Activated naive CD4-positive, alpha-beta T cell treated with anti-CD3 and anti-CD28 coated beads, Interleukin-2, amount 50 U/mL, for 72 hours (primary cell): ENCODE measurements around the gene TMEM107. TPM values are rescaled to one million over a fixed set of nuclear protein-coding genes. Genes with fewer than 3 reads are reported as not detected.

Experiments
- ATAC-seq, 2 donors: fragments of 150-1000 bp; cut with Tn5 transposase; 2 replicates each; pipeline ENCODE4 v1.10.0; 2021; ENCODE audit warnings: mild to moderate bottlenecking in 2 of 2, moderate library complexity in 2 of 2
- DNase-seq, 2 donors: peaks; one replicate each; pipeline ENCODE4 v3.0.0; 2021 to 2022; ENCODE audit warnings: low spot score in 2 of 2
- H3K27ac Mint-ChIP-seq, 2 donors: one replicate each; pipeline ENCODE4 v1.8.0; 2022; ENCODE audit warnings: mild to moderate bottlenecking in 2 of 2, mixed read lengths in 2 of 2
- H3K36me3 Mint-ChIP-seq, 2 donors: one replicate each; pipeline ENCODE4 v1.8.0; 2022; ENCODE audit warnings: mixed read lengths in 2 of 2
- H3K9me3 Mint-ChIP-seq, 2 donors: one replicate each; pipeline ENCODE4 v1.8.0; 2022; ENCODE audit warnings: mixed read lengths in 2 of 2
- total RNA-seq, 2 donors: library from RNA; stranded (reverse); gene quantifications; one replicate each; pipeline ENCODE4 v1.2.3, GENCODE V29; 2022

The TMEM107 gene
- total RNA-seq, 2 donors from 2014 or later = 32.7 to 48.9 TPM

GRCh38 chr17:8158267-8159031 is 17.7 kb downstream of the TMEM107 start:
- H3K36me3 Mint-ChIP-seq = peaks cover 12 to 15% of the 10 kb centered on the region in 2 donors
- DNase-seq (peak; percentile 86 to 95), ATAC-seq (peak in 1 of 2 donors; percentile 6)
- H3K27ac Mint-ChIP-seq = peak overlapping the region in 1 of 2 donors; percentile 86
- no peaks in the 10 kb centered on the region for H3K9me3 Mint-ChIP-seq

GRCh38 chr17:8156246-8156992 is 19.8 kb downstream of the TMEM107 start:
- H3K36me3 Mint-ChIP-seq = peaks cover 5 to 17% of the 10 kb centered on the region in 2 donors
- no peaks in the 10 kb centered on the region for H3K9me3 Mint-ChIP-seq
- H3K27ac Mint-ChIP-seq = no peak overlapping the region
- ATAC-seq = peak; percentile 70 to 82
- peak; percentile 99 to 100 for DNase-seq

- Mint-ChIP-seq H3K9me3 (no peaks in the 10 kb centered on the region), H3K27ac (no peak overlapping the region), H3K36me3 (peaks cover under 1 to 12% of the 10 kb centered on the region in 2 donors)
- DNase-seq (no peak), ATAC-seq (no peak)
Observed at GRCh38 chr17:8155996-8156245, 20.3 kb downstream of the TMEM107 start.

- no peak for DNase-seq
- H3K36me3 Mint-ChIP-seq = peaks cover 0 to 8% of the 10 kb centered on the region in 2 donors
- ATAC-seq = no peak
- H3K9me3 Mint-ChIP-seq = no peaks in the 10 kb centered on the region
- no peak overlapping the region for H3K27ac Mint-ChIP-seq
Observed at GRCh38 chr17:8155231-8155995, 20.8 kb downstream of the TMEM107 start.

GRCh38 chr17:8154608-8155155 is 21.5 kb downstream of the TMEM107 start:
- ATAC-seq = no peak
- no peak for DNase-seq
- Mint-ChIP-seq H3K36me3 (peaks cover 0 to 8% of the 10 kb centered on the region in 2 donors), H3K27ac (peak overlapping the region in 1 of 2 donors; percentile 90), H3K9me3 (no peaks in the 10 kb centered on the region)

GRCh38 chr17:8153957-8154607 is 22.1 kb downstream of the TMEM107 start:
- peak in 1 of 2 donors; percentile 11 for ATAC-seq
- H3K36me3 Mint-ChIP-seq = peaks cover 5 to 8% of the 10 kb centered on the region in 2 donors
- peak; percentile 90 to 92 for DNase-seq
- peak overlapping the region in 1 of 2 donors; percentile 99 for H3K27ac Mint-ChIP-seq
- no peaks in the 10 kb centered on the region for H3K9me3 Mint-ChIP-seq

- H3K36me3 Mint-ChIP-seq = peaks cover 5 to 8% of the 10 kb centered on the region in 2 donors
- H3K27ac Mint-ChIP-seq = peak overlapping the region in 1 of 2 donors; percentile 99
- DNase-seq (peak in 1 of 2 donors; percentile 77), ATAC-seq (peak in 1 of 2 donors; percentile 23)
- no peaks in the 10 kb centered on the region for H3K9me3 Mint-ChIP-seq
Observed at GRCh38 chr17:8153525-8153956, 22.6 kb downstream of the TMEM107 start.

- Mint-ChIP-seq H3K36me3 (peaks cover 5 to 8% of the 10 kb centered on the region in 2 donors), H3K27ac (peak overlapping the region in 1 of 2 donors; percentile 99), H3K9me3 (no peaks in the 10 kb centered on the region)
- DNase-seq (no peak), ATAC-seq (no peak)
Observed at GRCh38 chr17:8153031-8153451, 23.1 kb downstream of the TMEM107 start.

GRCh38 chr17:8152112-8152775 is 23.9 kb downstream of the TMEM107 start, which contains the start of gene PER1:
Gene PER1, minus strand, starts transcription at chr17:8152404. Its CDS starts 1,698 bp downstream, at chr17:8150706.
- peak within 1 kb of the TSS in 1 of 2 donors; percentile 99 for H3K27ac Mint-ChIP-seq
- peaks cover 5 to 8% of the 10 kb centered on the region in 2 donors for H3K36me3 Mint-ChIP-seq
- peak; percentile 43 to 46 for ATAC-seq
- peak; percentile 92 to 96 for DNase-seq
- no peaks in the 10 kb centered on the region for H3K9me3 Mint-ChIP-seq

GRCh38 chr17:8151641-8152111 is 24.5 kb downstream of the TMEM107 start:
- ATAC-seq = no peak
- no peak for DNase-seq
- Mint-ChIP-seq H3K36me3 (peaks cover 9 to 12% of the 10 kb centered on the region in 2 donors), H3K27ac (peak overlapping the region in 1 of 2 donors; percentile 73), H3K9me3 (no peaks in the 10 kb centered on the region)

GRCh38 chr17:8151120-8151640 is 25.0 kb downstream of the TMEM107 start:
- peak overlapping the region in 1 of 2 donors; percentile 73 for H3K27ac Mint-ChIP-seq
- ATAC-seq (peak; percentile 26 to 51), DNase-seq (peak; percentile 81 to 87)
- no peaks in the 10 kb centered on the region for H3K9me3 Mint-ChIP-seq
- H3K36me3 Mint-ChIP-seq = peaks cover 11 to 17% of the 10 kb centered on the region in 2 donors

- Mint-ChIP-seq H3K9me3 (no peaks in the 10 kb centered on the region), H3K27ac (peak overlapping the region in 1 of 2 donors; percentile 29)
- no peak for ATAC-seq
Observed at GRCh38 chr17:8150194-8151119, 25.7 kb downstream of the TMEM107 start.

GRCh38 chr17:8149419-8150193 is 26.6 kb downstream of the TMEM107 start:
- Mint-ChIP-seq H3K9me3 (no peaks in the 10 kb centered on the region), H3K36me3 (peaks cover 11 to 22% of the 10 kb centered on the region in 2 donors), H3K27ac (peak overlapping the region; percentile 50 to 55)
- DNase-seq = no peak
- ATAC-seq = no peak

More at GRCh38 chr17:8150194-8151119, 25.7 kb downstream of the TMEM107 start:
- DNase-seq = peak in 1 of 2 donors; percentile 58
- H3K36me3 Mint-ChIP-seq = peaks cover 11 to 22% of the 10 kb centered on the region in 2 donors
